Loucy (cell line): Measurements from ENCODE around the gene MARCHF4.

Source experiments
- H2AFZ ChIP-seq: fragments of 200-600 bp; sonication (generic); 2 replicates; pipeline ENCODE4 v1.6.0; 2016; ENCODE audit warnings: antibody characterized with exemption, mild to moderate bottlenecking, low read length, moderate library complexity
- H3F3A ChIP-seq: fragments of 200-600 bp; 2 replicates; pipeline ENCODE4 v1.6.0; 2016; ENCODE audit warnings: antibody characterized with exemption, low read depth, mild to moderate bottlenecking
- H3K27me3 ChIP-seq: fragments of 200-600 bp; sonication (generic); 2 replicates; pipeline ENCODE4 v1.6.1; 2014; ENCODE audit warnings: low read length, mild to moderate bottlenecking; ENCODE audit not compliant: insufficient read depth, poor library complexity, severe bottlenecking
- H3K36me3 ChIP-seq: fragments of 200-600 bp; sonication (generic); 2 replicates; pipeline ENCODE4 v1.6.1; 2016; ENCODE audit warnings: low read length; ENCODE audit not compliant: insufficient read depth
- H3K4me1 ChIP-seq: fragments of 200-600 bp; sonication (generic); 2 replicates; pipeline ENCODE4 v1.5.1; 2014; ENCODE audit warnings: low read length, mild to moderate bottlenecking; ENCODE audit not compliant: insufficient read depth, poor library complexity, severe bottlenecking
- H3K4me2 ChIP-seq: fragments of 200-600 bp; sonication (generic); 2 replicates; pipeline ENCODE4 v1.6.0; 2014; ENCODE audit warnings: antibody characterized with exemption, low read length, low read depth, mild to moderate bottlenecking; ENCODE audit not compliant: poor library complexity, severe bottlenecking
- H3K4me3 ChIP-seq: fragments of 200-600 bp; sonication (generic); 2 replicates; pipeline ENCODE4 v1.5.1; 2014; ENCODE audit warnings: low read length, mild to moderate bottlenecking, mixed read lengths; ENCODE audit not compliant: poor library complexity, severe bottlenecking
- H3K79me2 ChIP-seq: fragments of 200-600 bp; sonication (generic); 2 replicates; pipeline ENCODE4 v1.6.1; 2014; ENCODE audit warnings: low read length; ENCODE audit not compliant: insufficient read depth
- H3K9ac ChIP-seq: fragments of 200-600 bp; sonication (generic); 2 replicates; pipeline ENCODE4 v1.6.0; 2014; ENCODE audit warnings: mild to moderate bottlenecking, low read depth, low read length, moderate library complexity; ENCODE audit not compliant: poor library complexity, severe bottlenecking
- H3K9me2 ChIP-seq: fragments of 200-600 bp; sonication (generic); replicated peaks from 2 replicates; pipeline ENCODE4 v1.6.1; 2016; ENCODE audit warnings: low read depth, low read length, mixed read lengths
- H3K9me3 ChIP-seq: fragments of 200-600 bp; sonication (generic); 2 replicates; pipeline ENCODE4 v1.6.1; 2014; ENCODE audit warnings: mild to moderate bottlenecking, antibody characterized with exemption, low read length, low read depth; ENCODE audit not compliant: insufficient read depth
- H4K20me1 ChIP-seq: fragments of 200-600 bp; sonication (generic); 2 replicates; pipeline ENCODE4 v1.6.0; 2014; ENCODE audit warnings: antibody characterized with exemption, low read length, mild to moderate bottlenecking; ENCODE audit not compliant: insufficient read depth, poor library complexity, severe bottlenecking
- CTCF ChIP-seq: fragments of 200-600 bp; sonication (generic); conservative IDR thresholded peaks from 2 replicates; pipeline ENCODE4 v1.5.1; 2014; ENCODE audit warnings: mild to moderate bottlenecking, antibody characterized with exemption, low read length
- EZH2phosphoT487 ChIP-seq: fragments of 200-600 bp; IDR thresholded peaks from 2 replicates; pipeline ENCODE4 v1.6.1; 2018; ENCODE audit warnings: antibody characterized with exemption, mild to moderate bottlenecking, moderate library complexity, borderline replicate concordance

MARCHF4 gene

GRCh38 chr2:216370961-216371712 is 1.1 kb downstream of the MARCHF4 start:
- H3K36me3 ChIP-seq: no peaks in the 10 kb centered on the region
- H3K9me3 ChIP-seq: no peaks in the 10 kb centered on the region
- no peaks in the 10 kb centered on the region for H3F3A ChIP-seq
- H3K79me2 ChIP-seq: no peaks in the 10 kb centered on the region
- TF ChIP-seq CTCF: no peak
- no peak for TF ChIP-seq EZH2phosphoT487
- H3K27me3 ChIP-seq: no peaks in the 10 kb centered on the region
- peaks cover 5% of the 10 kb centered on the region for H3K4me1 ChIP-seq
- no peaks in the 10 kb centered on the region for H4K20me1 ChIP-seq
- no peak overlapping the region for H3K9ac ChIP-seq
- no peaks in the 10 kb centered on the region for H3K9me2 ChIP-seq
- no peak overlapping the region for H2AFZ ChIP-seq
- H3K4me2 ChIP-seq: no peak overlapping the region
- no peak overlapping the region for H3K4me3 ChIP-seq

DNA sequence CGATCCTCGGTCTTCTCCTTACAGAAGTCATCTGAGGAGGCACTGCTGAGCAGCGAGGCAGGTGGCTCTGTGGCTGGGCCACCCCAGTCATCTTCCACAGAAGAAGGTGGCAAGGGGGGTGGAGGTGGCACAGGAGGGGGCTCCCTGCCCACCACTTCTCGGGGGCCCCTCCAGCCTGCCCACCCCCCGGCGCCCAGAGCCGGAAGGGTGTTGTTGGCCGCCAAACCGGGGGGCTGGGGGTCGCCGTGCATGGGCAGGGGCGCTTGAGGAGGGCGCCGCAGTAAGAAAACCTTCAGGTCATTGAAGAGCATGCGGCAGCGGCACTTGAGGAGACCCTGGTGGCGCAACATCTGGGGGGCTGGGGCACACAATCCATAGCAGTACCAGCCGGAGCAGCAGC is 2.5 kb downstream of the MARCHF4 start:
- no peaks in the 10 kb centered on the region for H3K27me3 ChIP-seq
- no peak overlapping the region for H3K9ac ChIP-seq
- H3K9me3 ChIP-seq: no peaks in the 10 kb centered on the region

DNA sequence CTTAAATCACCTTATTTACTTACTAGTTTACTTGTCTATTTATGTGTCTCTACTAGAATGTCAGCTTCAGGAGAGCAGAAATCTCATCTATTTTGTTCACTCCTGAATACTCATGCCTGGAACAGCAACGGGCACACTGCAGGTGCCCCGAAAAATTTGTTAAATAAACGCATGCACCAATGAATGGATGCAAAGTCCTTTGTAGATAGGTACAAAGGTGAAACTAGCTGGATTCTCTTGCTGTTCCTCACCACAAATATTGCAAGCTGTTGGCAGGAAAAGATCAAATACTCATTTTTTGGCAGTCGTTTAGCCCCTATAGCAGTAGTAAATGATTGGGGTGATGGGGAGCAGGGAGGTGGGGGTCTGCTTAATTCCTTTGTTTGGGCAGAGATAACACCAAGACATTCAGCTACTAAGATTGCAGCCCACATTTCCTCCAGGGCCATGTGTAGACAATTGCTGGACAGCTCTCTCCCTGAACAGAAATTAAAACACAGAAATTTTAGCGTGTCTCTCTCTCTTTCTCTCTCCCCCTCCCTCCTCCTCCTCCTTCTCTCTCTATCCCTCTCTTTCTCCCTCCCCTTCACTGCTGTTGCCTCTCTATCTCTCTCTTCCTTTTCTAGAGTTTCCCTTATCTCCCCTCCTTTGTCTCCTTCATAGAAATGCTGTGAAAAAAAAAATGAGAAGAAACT is 5.4 kb downstream of the MARCHF4 start:
- Histone ChIP-seq H3K4me3 (no peak overlapping the region), H3F3A (no peaks in the 10 kb centered on the region), H3K9me2 (no peaks in the 10 kb centered on the region), H3K4me1 (no peaks in the 10 kb centered on the region), H3K4me2 (no peak overlapping the region), H3K27me3 (no peaks in the 10 kb centered on the region), H3K9ac (no peak overlapping the region), H3K79me2 (no peaks in the 10 kb centered on the region), H4K20me1 (no peaks in the 10 kb centered on the region), H3K36me3 (no peaks in the 10 kb centered on the region), H2AFZ (no peak overlapping the region), H3K9me3 (no peaks in the 10 kb centered on the region)
- no peak for TF ChIP-seq EZH2phosphoT487
- TF ChIP-seq CTCF: no peak

More for the DNA sequence above, 2.5 kb downstream of the MARCHF4 start:
- Histone ChIP-seq H3K4me2 (no peak overlapping the region), H3K79me2 (no peaks in the 10 kb centered on the region), H3K4me1 (peaks cover 5% of the 10 kb centered on the region), H3K9me2 (no peaks in the 10 kb centered on the region), H3F3A (no peaks in the 10 kb centered on the region), H3K36me3 (no peaks in the 10 kb centered on the region), H4K20me1 (no peaks in the 10 kb centered on the region), H2AFZ (no peak overlapping the region), H3K4me3 (no peak overlapping the region)
- TF ChIP-seq EZH2phosphoT487 (no peak), CTCF (no peak)
